OCI-LY7 (cell line): Measurements from ENCODE around the gene FYN.

Source experiments
- CTCF ChIP-seq: fragments of 200-600 bp; sonication (generic); conservative IDR thresholded peaks from 2 replicates; pipeline ENCODE4 v1.5.1; 2014; ENCODE audit warnings: mild to moderate bottlenecking, antibody characterized with exemption, low read length, moderate library complexity, mixed read lengths
- EZH2phosphoT487 ChIP-seq: fragments of 200-600 bp; sonication (generic); IDR thresholded peaks from 2 replicates; pipeline ENCODE4 v1.6.1; 2018; ENCODE audit warnings: low read depth, borderline replicate concordance, mild to moderate bottlenecking, mixed run types, antibody characterized with exemption, low read length, moderate library complexity, mixed read lengths

- TF ChIP-seq CTCF (no peak), EZH2phosphoT487 (no peak)
Measured at GRCh38 chr6:111779031-111779430, 94.2 kb downstream of the FYN start.
